ENCODE results near the gene NAP1L5.

Gene NAP1L5

GRCh38 chr4:88697588-88698329 lies at the start of gene NAP1L5:
NAP1L5 (minus strand) TSS chr4:88697829; CDS start chr4:88697754, 75 bp downstream.
- DNase-seq (ENCODE audit: low spot score in 2 of 2): peak; percentile 21 to 72
- H3K4me1 Mint-ChIP-seq: peaks cover 14% of the 10 kb centered on the region
- H3K9me3 Mint-ChIP-seq: no peaks in the 10 kb centered on the region
- peaks cover 33% of the 10 kb centered on the region for H3K36me3 Mint-ChIP-seq
- peak within 1 kb of the TSS; percentile 80 for H3K4me3 Mint-ChIP-seq
- peak within 1 kb of the TSS; percentile 86 for H3K27ac Mint-ChIP-seq
- ATAC-seq: peak; percentile 95

GRCh38 chr4:88747351-88747750 lies 49.7 kb upstream of the NAP1L5 start:
- Mint-ChIP-seq H3K9me3 (no peaks in the 10 kb centered on the region), H3K27ac (no peak overlapping the region), H3K4me1 (no peaks in the 10 kb centered on the region), H3K4me3 (no peak overlapping the region), H3K36me3 (peaks cover 50% of the 10 kb centered on the region)
- no peak for ATAC-seq
- no peak for DNase-seq (ENCODE audit: low spot score in 2 of 2)

- no peak overlapping the region for H3K4me3 Mint-ChIP-seq
- peaks cover 38% of the 10 kb centered on the region for H3K36me3 Mint-ChIP-seq
- no peak for DNase-seq (ENCODE audit: low spot score in 2 of 2)
- H3K27ac Mint-ChIP-seq: no peak overlapping the region
- no peaks in the 10 kb centered on the region for H3K9me3 Mint-ChIP-seq
- H3K4me1 Mint-ChIP-seq: no peaks in the 10 kb centered on the region
- no peak for ATAC-seq
These were observed 48.6 kb upstream of the NAP1L5 start for GRCh38 chr4:88746206-88746605.

- Mint-ChIP-seq H3K9me3 (no peaks in the 10 kb centered on the region), H3K27ac (no peak overlapping the region), H3K4me1 (no peaks in the 10 kb centered on the region), H3K4me3 (no peak overlapping the region), H3K36me3 (peaks cover 34% of the 10 kb centered on the region)
- no peak for DNase-seq (ENCODE audit: low spot score in 2 of 2)
- ATAC-seq: no peak
These were observed 48.0 kb upstream of the NAP1L5 start for GRCh38 chr4:88745581-88746163.

- Mint-ChIP-seq H3K4me3 (no peak overlapping the region), H3K4me1 (no peaks in the 10 kb centered on the region), H3K9me3 (no peaks in the 10 kb centered on the region), H3K27ac (no peak overlapping the region), H3K36me3 (peaks cover 35% of the 10 kb centered on the region)
- DNase-seq (ENCODE audit: low spot score in 2 of 2): no peak
- no peak for ATAC-seq
These were observed 47.5 kb upstream of the NAP1L5 start for GRCh38 chr4:88745175-88745574.

GRCh38 chr4:88744609-88745008 lies 47.0 kb upstream of the NAP1L5 start:
- no peak for DNase-seq (ENCODE audit: low spot score in 2 of 2)
- H3K27ac Mint-ChIP-seq: no peak overlapping the region
- H3K36me3 Mint-ChIP-seq: peaks cover 35% of the 10 kb centered on the region
- H3K4me3 Mint-ChIP-seq: no peak overlapping the region
- no peaks in the 10 kb centered on the region for H3K9me3 Mint-ChIP-seq
- ATAC-seq: no peak
- no peaks in the 10 kb centered on the region for H3K4me1 Mint-ChIP-seq

- ATAC-seq (no peak), DNase-seq (ENCODE audit: low spot score in 2 of 2) (no peak)
- H3K36me3 Mint-ChIP-seq: peaks cover 30% of the 10 kb centered on the region
- H3K9me3 Mint-ChIP-seq: no peaks in the 10 kb centered on the region
- no peak overlapping the region for H3K4me3 Mint-ChIP-seq
- H3K27ac Mint-ChIP-seq: no peak overlapping the region
- H3K4me1 Mint-ChIP-seq: no peaks in the 10 kb centered on the region
These were observed 46.1 kb upstream of the NAP1L5 start for GRCh38 chr4:88743696-88744095.

GRCh38 chr4:88742561-88742960 lies 44.9 kb upstream of the NAP1L5 start:
- ATAC-seq (no peak), DNase-seq (ENCODE audit: low spot score in 2 of 2) (no peak)
- H3K36me3 Mint-ChIP-seq: peaks cover 31% of the 10 kb centered on the region
- H3K9me3 Mint-ChIP-seq: no peaks in the 10 kb centered on the region
- no peak overlapping the region for H3K27ac Mint-ChIP-seq
- H3K4me3 Mint-ChIP-seq: no peak overlapping the region
- H3K4me1 Mint-ChIP-seq: peaks cover 8% of the 10 kb centered on the region

GRCh38 chr4:88738180-88738579 lies 40.6 kb upstream of the NAP1L5 start:
- DNase-seq (ENCODE audit: low spot score in 2 of 2): no peak
- Mint-ChIP-seq H3K36me3 (peaks cover 53% of the 10 kb centered on the region), H3K9me3 (no peaks in the 10 kb centered on the region), H3K4me3 (no peak overlapping the region), H3K27ac (peak overlapping the region; percentile 27), H3K4me1 (peaks cover 10% of the 10 kb centered on the region)
- no peak for ATAC-seq

GRCh38 chr4:88737307-88737941 lies 39.8 kb upstream of the NAP1L5 start:
- Mint-ChIP-seq H3K27ac (peak overlapping the region; percentile 27), H3K4me3 (no peak overlapping the region), H3K36me3 (peaks cover 53% of the 10 kb centered on the region), H3K4me1 (peaks cover 10% of the 10 kb centered on the region), H3K9me3 (no peaks in the 10 kb centered on the region)
- no peak for DNase-seq (ENCODE audit: low spot score in 2 of 2)
- peak; percentile 31 for ATAC-seq

- ATAC-seq (no peak), DNase-seq (ENCODE audit: low spot score in 2 of 2) (no peak)
- Mint-ChIP-seq H3K27ac (no peak overlapping the region), H3K4me1 (peaks cover 10% of the 10 kb centered on the region), H3K4me3 (no peak overlapping the region), H3K36me3 (peaks cover 63% of the 10 kb centered on the region), H3K9me3 (no peaks in the 10 kb centered on the region)
These were observed 38.6 kb upstream of the NAP1L5 start for GRCh38 chr4:88736264-88736663.

- H3K36me3 Mint-ChIP-seq: peaks cover 68% of the 10 kb centered on the region
- no peak for ATAC-seq
- no peaks in the 10 kb centered on the region for H3K9me3 Mint-ChIP-seq
- peaks cover 10% of the 10 kb centered on the region for H3K4me1 Mint-ChIP-seq
- no peak overlapping the region for H3K27ac Mint-ChIP-seq
- H3K4me3 Mint-ChIP-seq: no peak overlapping the region
- no peak for DNase-seq (ENCODE audit: low spot score in 2 of 2)
These were observed 37.9 kb upstream of the NAP1L5 start for GRCh38 chr4:88735564-88735963.

GRCh38 chr4:88734403-88734949 lies 36.8 kb upstream of the NAP1L5 start:
- Mint-ChIP-seq H3K4me1 (peaks cover 10% of the 10 kb centered on the region), H3K36me3 (peaks cover 69% of the 10 kb centered on the region), H3K27ac (peak overlapping the region; percentile 23), H3K4me3 (no peak overlapping the region), H3K9me3 (no peaks in the 10 kb centered on the region)
- peak; percentile 32 for ATAC-seq
- DNase-seq (ENCODE audit: low spot score in 2 of 2): no peak

GRCh38 chr4:88732714-88733368 lies 35.2 kb upstream of the NAP1L5 start:
- ATAC-seq (no peak), DNase-seq (ENCODE audit: low spot score in 2 of 2) (no peak)
- H3K9me3 Mint-ChIP-seq: no peaks in the 10 kb centered on the region
- no peak overlapping the region for H3K4me3 Mint-ChIP-seq
- H3K4me1 Mint-ChIP-seq: peaks cover 5% of the 10 kb centered on the region
- peak overlapping the region; percentile 23 for H3K27ac Mint-ChIP-seq
- peaks cover 74% of the 10 kb centered on the region for H3K36me3 Mint-ChIP-seq

GRCh38 chr4:88731381-88731780 lies 33.8 kb upstream of the NAP1L5 start:
- H3K4me3 Mint-ChIP-seq: no peak overlapping the region
- no peak overlapping the region for H3K27ac Mint-ChIP-seq
- H3K9me3 Mint-ChIP-seq: no peaks in the 10 kb centered on the region
- no peaks in the 10 kb centered on the region for H3K4me1 Mint-ChIP-seq
- DNase-seq (ENCODE audit: low spot score in 2 of 2): no peak
- ATAC-seq: no peak
- H3K36me3 Mint-ChIP-seq: peaks cover 79% of the 10 kb centered on the region

Measured in stimulated activated effector memory CD8-positive, alpha-beta T cell treated with anti-CD3 and anti-CD28 coated beads, Interleukin-12 subunit alpha, Interleukin-12 subunit beta, amount 100 ng/mL, for 72 hours (primary cell).